ENCODE data around the gene RAPSN. TPM values are rescaled to one million over a fixed set of nuclear protein-coding genes. Genes with fewer than 3 reads are reported as not detected.

Gene RAPSN
- total and polyA plus RNA-seq, 2 donors (not counting 3 experiments of a cell fraction or from before 2014, with no cell fraction given): 0.18 to 1.6 TPM

GRCh38 chr11:47430524-47430923 is 18.4 kb downstream of the RAPSN start:
- intact Hi-C loops (cut with micrococcal nuclease): no loop called here
- Histone ChIP-seq H3K9ac (replicated peaks; ENCODE audit: extremely low read depth, insufficient read depth, low read length) (no peak overlapping the region), H3K27me3 (ENCODE audit: control insufficient read depth in 2 of 2, insufficient read depth in 2 of 2, low read length in 2 of 2) (no peaks in the 10 kb centered on the region), H3K4me1 (ENCODE audit: control insufficient read depth, extremely low read depth, insufficient read depth, low read length) (peaks cover under 1% of the 10 kb centered on the region), H2AFZ (ENCODE audit: low read depth, low read length) (no peak overlapping the region), H3K27ac (ENCODE audit: insufficient read depth, low read depth, low read length) (no peak overlapping the region), H3K9me1 (replicated peaks; ENCODE audit: control insufficient read depth, extremely low read depth, insufficient read depth, low read length) (no peaks in the 10 kb centered on the region), H3K36me3 (ENCODE audit: control insufficient read depth in 2 of 2, extremely low read depth in 1 of 2, insufficient read depth in 2 of 2, low read length in 2 of 2) (no peaks in the 10 kb centered on the region), H3K4me2 (ENCODE audit: insufficient read depth, low read length) (no peak overlapping the region), H3K4me3 (replicated peaks in 1 of 3; ENCODE audit: insufficient read depth in 1 of 3, low read depth in 1 of 3, low read length in 3 of 3) (no peak overlapping the region), H4K20me1 (replicated peaks; ENCODE audit: control insufficient read depth, extremely low read depth, insufficient read depth, low read length) (no peaks in the 10 kb centered on the region), H3K79me2 (ENCODE audit: control insufficient read depth, insufficient read depth, low read length) (peaks cover 4% of the 10 kb centered on the region), H3K9me3 (replicated peaks; ENCODE audit: control insufficient read depth, insufficient read depth, low read length) (no peaks in the 10 kb centered on the region)
- FAIRE-seq (no peak), DNase-seq (ENCODE audit: low read depth, low spot score) (no peak)
- ChIA-PET POLR2A (no interaction called here), CTCF (no interaction called here)
- dilution Hi-C loops (cut with MboI; ENCODE audit: extremely low pct_ligation_motif_present, low sequenced_read_pairs): no loop called here
- BruUV-seq (replicated peaks): no TSS peak
- TF ChIP-seq EZH2 (IDR thresholded peaks at IDR 0.05; ENCODE audit: borderline replicate concordance, low read depth, low read length, severe bottlenecking) (no peak), MAX (IDR thresholded peaks at IDR 0.05; ENCODE audit: insufficient read depth, insufficient read length) (no peak), POLR2A (IDR thresholded peaks at IDR 0.05; ENCODE audit: low read depth, low read length) (no peak), GATA2 (IDR thresholded peaks at IDR 0.05; ENCODE audit: insufficient read depth, insufficient read length, low read depth, low read length) (no peak), POLR2AphosphoS5 (IDR thresholded peaks at IDR 0.05; ENCODE audit: insufficient read depth, low read depth, low read length) (no peak), FOS (IDR thresholded peaks at IDR 0.05; ENCODE audit: borderline replicate concordance, insufficient read depth, low read length) (no peak), CTCF (IDR thresholded peaks at IDR 0.05; ENCODE audit: extremely low read depth in 1 of 2, insufficient read depth in 1 of 2, low read depth in 1 of 2, low read length in 2 of 2) (no peak), MYC (IDR thresholded peaks at IDR 0.05; ENCODE audit: low read depth, low read length) (no peak), JUN (IDR thresholded peaks at IDR 0.05; ENCODE audit: borderline replicate concordance, insufficient read depth, insufficient read length, low read depth) (no peak)

Measured in endothelial cell of umbilical vein (primary cell).